GM12878 (cell line): ENCODE data around the gene ANKMY1. TPM values are rescaled to one million over a fixed set of nuclear protein-coding genes. Genes with fewer than 3 reads are reported as not detected.

Source experiments
- ATAC-seq: fragments of 200-7000 bp; cut with Tn5 transposase; 3 replicates; pipeline ENCODE4 v1.9.1; 2020; ENCODE audit warnings: mild to moderate bottlenecking, moderate library complexity
- BruUV-seq: library from RNA; stranded (reverse); fragments of 400-500 nt; replicated peaks from 2 replicates; lab custom pipeline; 2021; lab: Mats Ljungman, UMichigan
- CTCF ChIA-PET: fragments of 300-600 bp; sonication (Branson Sonifier 250); formaldehyde crosslinking; extraction: SDS; loops from one replicate; lab custom pipeline; 2021; ENCODE audit warnings: inconsistent platforms; lab: Yijun Ruan, JAX
- POLR2A ChIA-PET: fragments of 350-600 bp; formaldehyde crosslinking; extraction: SDS; loops from one replicate; lab custom pipeline; 2021; ENCODE audit warnings: inconsistent platforms; lab: Charles Lee
- RAD21 ChIA-PET: fragments of 300-600 bp; sonication (Branson Sonifier 250); formaldehyde crosslinking; loops from one replicate; lab custom pipeline; 2023; ENCODE audit warnings: antibody characterized with exemption; ENCODE audit not compliant: unreplicated experiment; lab: Charles Lee
- SMC1A ChIA-PET: fragments of 300-600 bp; sonication (Branson Sonifier 250); formaldehyde crosslinking; loops from one replicate; lab custom pipeline; 2023; ENCODE audit not compliant: unreplicated experiment, uncharacterized antibody; lab: Charles Lee
- DNase-seq: peaks from one replicate; pipeline ENCODE4 v3.0.0-alpha.2; 2011; ENCODE audit warnings: low read depth, low spot score
- FAIRE-seq: peaks from 3 replicates; lab custom pipeline; 2011; peaks lifted over from hg19 to GRCh38; lab: Jason Lieb, UNC
- H2AFZ ChIP-seq: 2 replicates; pipeline ENCODE4 v1.6.0; 2011; ENCODE audit warnings: low read depth, low read length, control low read depth; ENCODE audit not compliant: control insufficient read depth
- H3K27ac ChIP-seq: 2 replicates; pipeline ENCODE4 v1.5.1; 2011; ENCODE audit warnings: control low read depth; ENCODE audit not compliant: control insufficient read depth, insufficient read depth
- H3K27me3 ChIP-seq, 2 experiments: replicated peaks in 1 of 2; 2 replicates each; pipeline versions ENCODE4 v1.6.0 to v1.6.1; 2011; ENCODE audit warnings: low read length in 1 of 2; ENCODE audit not compliant: control insufficient read depth in 2 of 2, insufficient read depth in 2 of 2
- H3K36me3 ChIP-seq, 2 experiments: 2 replicates each; pipeline ENCODE4 v1.5.1; 2011; ENCODE audit warnings: low read length in 1 of 2; ENCODE audit not compliant: control insufficient read depth in 2 of 2, insufficient read depth in 2 of 2
- H3K4me1 ChIP-seq: 2 replicates; pipeline ENCODE4 v1.6.1; 2011; ENCODE audit warnings: mild to moderate bottlenecking, low read length, moderate library complexity, mixed read lengths; ENCODE audit not compliant: control insufficient read depth, insufficient read depth
- H3K4me2 ChIP-seq: 2 replicates; pipeline ENCODE4 v1.6.0; 2011; ENCODE audit warnings: control low read depth; ENCODE audit not compliant: control insufficient read depth, insufficient read depth
- H3K4me3 ChIP-seq: fragments of 200-600 bp; sonication (generic); 2 replicates; pipeline ENCODE4 v1.5.1; 2016
- H3K79me2 ChIP-seq: 2 replicates; pipeline ENCODE4 v1.6.0; 2011; ENCODE audit warnings: low read length; ENCODE audit not compliant: control insufficient read depth, insufficient read depth
- H3K9ac ChIP-seq: 2 replicates; pipeline ENCODE4 v1.8.0; 2011; ENCODE audit warnings: low read length, control low read depth, mixed read lengths; ENCODE audit not compliant: control insufficient read depth, insufficient read depth
- H3K9me3 ChIP-seq: replicated peaks from 3 replicates; pipeline ENCODE4 v1.5.1; 2011; ENCODE audit warnings: mild to moderate bottlenecking, low read length; ENCODE audit not compliant: control insufficient read depth, insufficient read depth
- H4K20me1 ChIP-seq: 2 replicates; pipeline ENCODE4 v1.6.0; 2011; ENCODE audit not compliant: control insufficient read depth, insufficient read depth
- BCL11A ChIP-seq: IDR thresholded peaks from 2 replicates; pipeline ENCODE4 v1.6.1; 2011; ENCODE audit warnings: low read depth, low read length
- BHLHE40 ChIP-seq, 2 experiments: fragments of 450-650 bp in 1 of 2; IDR thresholded peaks; 2 replicates each; pipeline ENCODE4 v1.6.1; 2011 to 2017; ENCODE audit warnings: low read depth in 2 of 2, borderline replicate concordance in 1 of 2, improper control_type of control experiment in 1 of 2, low read length in 1 of 2, mild to moderate bottlenecking in 1 of 2
- CREM ChIP-seq: IDR thresholded peaks from 2 replicates; pipeline ENCODE4 v1.6.1; 2014; ENCODE audit warnings: antibody characterized with exemption, low read depth
- ETV6 ChIP-seq, 2 experiments: fragments of 450-650 bp in 1 of 2; IDR thresholded peaks in 1 of 2; conservative IDR thresholded peaks in 1 of 2; 2 replicates each; pipeline ENCODE4 v1.6.1; 2014; ENCODE audit warnings: antibody characterized with exemption in 1 of 2, borderline replicate concordance in 1 of 2, low read depth in 1 of 2, mild to moderate bottlenecking in 1 of 2, moderate library complexity in 1 of 2
- HDGF ChIP-seq: fragments of 450-650 bp; IDR thresholded peaks from 2 replicates; pipeline ENCODE4 v1.6.1; 2016; ENCODE audit warnings: antibody characterized with exemption
- IKZF2 ChIP-seq, 2 experiments: fragments of 450-650 bp; IDR thresholded peaks; 2 replicates each; pipeline ENCODE4 v1.6.1; 2017; ENCODE audit warnings: mild to moderate bottlenecking in 2 of 2, moderate library complexity in 2 of 2
- JUNB ChIP-seq: IDR thresholded peaks from 2 replicates; pipeline ENCODE4 v1.6.1; 2016; ENCODE audit warnings: antibody characterized with exemption, mild to moderate bottlenecking
- MTA2 ChIP-seq: fragments of 450-650 bp; IDR thresholded peaks from 2 replicates; pipeline ENCODE4 v1.6.1; 2016; ENCODE audit warnings: low read depth, mild to moderate bottlenecking, moderate library complexity
- RAD21 ChIP-seq: IDR thresholded peaks from 2 replicates; pipeline ENCODE4 v1.6.1; 2011; ENCODE audit warnings: mild to moderate bottlenecking, low read depth, low read length, moderate library complexity; ENCODE audit not compliant: insufficient read depth
- RFX5 ChIP-seq: IDR thresholded peaks from 2 replicates; pipeline ENCODE4 v1.6.1; 2011; ENCODE audit warnings: low read depth, low read length, improper control_type of control experiment
- TCF12 ChIP-seq: IDR thresholded peaks from 2 replicates; pipeline ENCODE4 v1.6.1; 2011; ENCODE audit warnings: low read depth, mild to moderate bottlenecking, low read length
- YY1 ChIP-seq: IDR thresholded peaks from 2 replicates; pipeline ENCODE4 v1.6.1; 2011; ENCODE audit warnings: low read depth, mild to moderate bottlenecking, low read length
- ZZZ3 ChIP-seq: IDR thresholded peaks from 2 replicates; pipeline ENCODE4 v1.6.1; 2011; ENCODE audit warnings: low read depth; ENCODE audit not compliant: control insufficient read depth, insufficient read length
- WGBS: methylation state at CpG from one replicate; pipeline ENCODE4 v1.1.6; 2016; ENCODE audit warnings: low lambda C conversion rate; ENCODE audit not compliant: insufficient replicate concordance, insufficient coverage; ENCODE audit errors: missing lambda C conversion rate; 5-methylcytosine and 5-hydroxymethylcytosine counted together
- in situ Hi-C: fragments of 300-500 bp; cut with MboI; formaldehyde crosslinking; loops from 9 replicates; pipeline ENCODE4 v1.14.3; 2018; ENCODE audit warnings: mixed read lengths
- intact Hi-C: fragments of 100-400 bp; cut with micrococcal nuclease; formaldehyde crosslinking; loops from one replicate; pipeline ENCODE4 v1.14.2; 2022; ENCODE audit not compliant: unreplicated experiment
- polyA plus RNA-seq, 11 experiments: library from polyadenylated mRNA; depleted of rRNA in 4 of 11; unstranded in 6 of 11; stranded (reverse) in 5 of 11; fragments of >200 nt; fragmentation: Nextera tagmentation in 4 of 11; fragmentation: Illumina TruSeq in 1 of 11; extraction: Ambion mirVana in 4 of 11; extraction: Trizol in 1 of 11; gene quantifications; 1 replicate in 1 of 11; 2 replicates in 10 of 11; pipeline versions ENCODE4 v1.2.1 to v1.2.3, GENCODE V29; 2011 to 2016; ENCODE audit warnings: inconsistent platforms in 2 of 11, missing spikeins in 2 of 11, low read depth in 1 of 11
- total RNA-seq, 4 experiments: library from RNA; depleted of rRNA in 3 of 4; stranded (reverse); fragments of >200 nt in 3 of 4; fragmentation: Illumina TruSeq in 1 of 4; extraction: Trizol in 1 of 4; gene quantifications; 2 replicates each; pipeline versions ENCODE4 v1.2.1 to v1.2.3, GENCODE V29; 2013 to 2021
- TF ChIP-seq, protein P1 (sequence below): fragments of 450-650 bp; IDR thresholded peaks from 2 replicates; pipeline ENCODE4 v1.6.1; 2018; ENCODE audit warnings: mild to moderate bottlenecking, low read depth, moderate library complexity; ENCODE audit not compliant: partially characterized antibody
- TF ChIP-seq, protein P2 (sequence below): fragments of 450-650 bp; IDR thresholded peaks from 2 replicates; pipeline ENCODE4 v1.6.1; 2016; ENCODE audit warnings: mild to moderate bottlenecking

The ANKMY1 gene
- total and polyA plus RNA-seq, 10 of the 15 experiments (the other 5 are each of a cell fraction or from before 2014, with no cell fraction given) = 1.1 to 15.3 (median 11.1) TPM

DNA sequence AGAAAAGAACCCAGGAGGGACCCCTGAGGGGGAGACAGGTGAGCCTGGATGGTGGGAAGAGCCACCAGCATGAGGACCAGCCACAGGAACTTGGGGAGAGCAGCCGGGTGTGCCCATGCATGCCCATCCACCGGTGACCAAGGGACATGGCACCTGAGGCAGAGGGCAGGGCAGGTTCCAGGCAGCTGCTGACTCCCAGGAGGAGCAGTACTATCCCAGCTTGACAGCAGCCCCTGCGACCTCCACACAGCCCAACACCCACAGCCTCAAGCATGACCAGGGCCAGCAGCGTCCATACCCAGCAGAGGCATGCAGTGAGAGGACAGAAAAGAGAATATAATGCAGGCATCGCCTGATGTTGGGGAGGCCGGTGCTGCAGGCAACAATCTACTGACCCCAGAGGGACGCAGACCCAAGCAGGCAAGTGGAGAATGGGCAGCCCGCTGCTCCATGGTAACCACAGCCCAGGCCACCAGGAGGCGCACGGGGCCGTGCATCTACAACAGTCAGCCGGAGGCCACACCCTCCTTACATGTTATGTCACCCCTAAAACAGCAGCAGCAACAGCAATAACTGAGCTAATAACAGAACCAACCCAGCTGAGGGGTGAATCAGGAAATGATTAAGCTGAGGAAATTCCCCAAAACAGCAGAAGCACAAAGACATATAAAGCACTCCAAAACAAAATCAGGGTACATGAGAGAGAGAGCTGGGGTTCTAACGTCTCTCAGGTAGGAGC, 44.1 kb downstream of the ANKMY1 start:
- H3K4me2 ChIP-seq = no peak overlapping the region; the same call in 1 of the 2 replicates
- no peaks in the 10 kb centered on the region for H4K20me1 ChIP-seq
- FAIRE-seq (peak; percentile 98), ATAC-seq (peak; percentile 100), DNase-seq (peak; percentile 71)
- H3K4me3 ChIP-seq = no peak overlapping the region
- CTCF ChIA-PET = interaction anchor here (0.5 to 3.1 kb wide), 39 partner anchors 8 to 1122 kb away, joined by 3 to 49 read pairs (median 4); partner anchors contain the start of genes ANKMY1, CAPN10, DUSP28 and GPR35
- H3K9ac ChIP-seq = no peak overlapping the region
- 20% methylated on average over 13 of the region's 13 CpGs for WGBS
- H3K4me1 ChIP-seq = peaks cover 10% of the 10 kb centered on the region
- BruUV-seq = no TSS peak
- no peaks in the 10 kb centered on the region for H3K79me2 ChIP-seq
- H3K27me3 ChIP-seq = no peaks in the 10 kb centered on the region
- H2AFZ ChIP-seq = peak overlapping the region; percentile 31; the same call in 1 of the 2 replicates
- H3K9me3 ChIP-seq = no peaks in the 10 kb centered on the region
- POLR2A ChIA-PET = interaction anchor here (0.8 to 1.8 kb wide), 6 partner anchors 39 to 73 kb away, joined by 3 to 9 read pairs (median 4); partner anchors contain the start of gene CAPN10
- RAD21 ChIA-PET = interaction anchor here (0.6 to 2.4 kb wide), 22 partner anchors 38 to 546 kb away, joined by 3 to 49 read pairs (median 6); partner anchors contain the start of genes ANKMY1 and CAPN10
- in situ Hi-C loops = loop anchor here (25.0 kb wide), 1 partner anchor 324 kb away; no protein-coding TSS in a partner anchor
- no peaks in the 10 kb centered on the region for H3K36me3 ChIP-seq
- SMC1A ChIA-PET = interaction anchor here (0.6 to 1.9 kb wide), 18 partner anchors 10 to 327 kb away, joined by 3 to 23 read pairs (median 5); partner anchors contain the start of gene CAPN10
- intact Hi-C loops = loop anchor here (1.0 to 10.0 kb wide), 5 partner anchors 54 to 327 kb away; partner anchors contain the start of genes CAPN10 and RNPEPL1
- H3K27ac ChIP-seq = peak overlapping the region; percentile 49
- TF ChIP-seq BCL11A (0 out of 2 replicates have a peak, but pooled peaks have one; percentile 48), ETV6 (conservative IDR thresholded peaks at IDR 0.05 in 1 of 2, IDR thresholded peaks at IDR 0.05 in 1 of 2; ENCODE audit: borderline replicate concordance in 1 of 2, low read depth in 1 of 2) (peak in 1 of 2 experiments; percentile 68; a peak in 1 of 4 replicates), IKZF2 (IDR thresholded peaks at IDR 0.05) (no peak; a peak in 1 of 4 replicates), RFX5 (no peak), HDGF (0 out of 2 replicates have a peak, but pooled peaks have one; percentile 44), BHLHE40 (IDR thresholded peaks at IDR 0.05; ENCODE audit: borderline replicate concordance in 1 of 2, low read depth in 2 of 2, low read length in 1 of 2) (peak; percentile 30 to 33; a peak in 2 of 4 replicates), CREM (peak; percentile 76), MTA2 (0 out of 2 replicates have a peak, but pooled peaks have one; percentile 20), JUNB (peak; percentile 88), ZZZ3 (no peak), TCF12 (peak; percentile 45; the same call in 1 of the 2 replicates), YY1 (peak; percentile 80), RAD21 (peak; percentile 90)
- TF ChIP-seq, protein P1, sequence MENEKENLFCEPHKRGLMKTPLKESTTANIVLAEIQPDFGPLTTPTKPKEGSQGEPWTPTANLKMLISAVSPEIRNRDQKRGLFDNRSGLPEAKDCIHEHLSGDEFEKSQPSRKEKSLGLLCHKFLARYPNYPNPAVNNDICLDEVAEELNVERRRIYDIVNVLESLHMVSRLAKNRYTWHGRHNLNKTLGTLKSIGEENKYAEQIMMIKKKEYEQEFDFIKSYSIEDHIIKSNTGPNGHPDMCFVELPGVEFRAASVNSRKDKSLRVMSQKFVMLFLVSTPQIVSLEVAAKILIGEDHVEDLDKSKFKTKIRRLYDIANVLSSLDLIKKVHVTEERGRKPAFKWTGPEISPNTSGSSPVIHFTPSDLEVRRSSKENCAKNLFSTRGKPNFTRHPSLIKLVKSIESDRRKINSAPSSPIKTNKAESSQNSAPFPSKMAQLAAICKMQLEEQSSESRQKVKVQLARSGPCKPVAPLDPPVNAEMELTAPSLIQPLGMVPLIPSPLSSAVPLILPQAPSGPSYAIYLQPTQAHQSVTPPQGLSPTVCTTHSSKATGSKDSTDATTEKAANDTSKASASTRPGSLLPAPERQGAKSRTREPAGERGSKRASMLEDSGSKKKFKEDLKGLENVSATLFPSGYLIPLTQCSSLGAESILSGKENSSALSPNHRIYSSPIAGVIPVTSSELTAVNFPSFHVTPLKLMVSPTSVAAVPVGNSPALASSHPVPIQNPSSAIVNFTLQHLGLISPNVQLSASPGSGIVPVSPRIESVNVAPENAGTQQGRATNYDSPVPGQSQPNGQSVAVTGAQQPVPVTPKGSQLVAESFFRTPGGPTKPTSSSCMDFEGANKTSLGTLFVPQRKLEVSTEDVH = no peak
- TF ChIP-seq, protein P2, sequence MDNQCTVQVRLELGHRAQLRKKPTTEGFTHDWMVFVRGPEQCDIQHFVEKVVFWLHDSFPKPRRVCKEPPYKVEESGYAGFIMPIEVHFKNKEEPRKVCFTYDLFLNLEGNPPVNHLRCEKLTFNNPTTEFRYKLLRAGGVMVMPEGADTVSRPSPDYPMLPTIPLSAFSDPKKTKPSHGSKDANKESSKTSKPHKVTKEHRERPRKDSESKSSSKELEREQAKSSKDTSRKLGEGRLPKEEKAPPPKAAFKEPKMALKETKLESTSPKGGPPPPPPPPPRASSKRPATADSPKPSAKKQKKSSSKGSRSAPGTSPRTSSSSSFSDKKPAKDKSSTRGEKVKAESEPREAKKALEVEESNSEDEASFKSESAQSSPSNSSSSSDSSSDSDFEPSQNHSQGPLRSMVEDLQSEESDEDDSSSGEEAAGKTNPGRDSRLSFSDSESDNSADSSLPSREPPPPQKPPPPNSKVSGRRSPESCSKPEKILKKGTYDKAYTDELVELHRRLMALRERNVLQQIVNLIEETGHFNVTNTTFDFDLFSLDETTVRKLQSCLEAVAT = no peak
